ENCODE data around the gene DNAJB5. TPM values are rescaled to one million over a fixed set of nuclear protein-coding genes. Genes with fewer than 3 reads are reported as not detected.

DNAJB5 gene
- total RNA-seq, 2 donors from 2014 or later, result 51.0 to 61.5 TPM

GRCh38 chr9:35042081-35042604 is 52.6 kb downstream of the DNAJB5 start:
- no peaks in the 10 kb centered on the region for H3K27me3 ChIP-seq (replicated peaks; ENCODE audit: insufficient read depth)
- H3K4me3 ChIP-seq, result no peak overlapping the region
- DNase-seq (ENCODE audit: low spot score), result no peak
- ATAC-seq (ENCODE audit: insufficient number of reproducible peaks, low FRiP score, low read depth), result no peak
- H3K36me3 ChIP-seq, result peaks cover 22% of the 10 kb centered on the region
- H3K4me1 ChIP-seq (ENCODE audit: control insufficient read depth in 1 of 2, low read depth in 2 of 2), result no peaks in the 10 kb centered on the region
- no peak overlapping the region for H3K27ac ChIP-seq
- no peak for TF ChIP-seq CTCF (IDR thresholded peaks at IDR 0.05)
- no peaks in the 10 kb centered on the region for H3K9me3 ChIP-seq

GRCh38 chr9:35042891-35043545 is 53.5 kb downstream of the DNAJB5 start:
- no peak overlapping the region for H3K4me3 ChIP-seq
- H3K27me3 ChIP-seq (replicated peaks; ENCODE audit: insufficient read depth), result no peaks in the 10 kb centered on the region
- DNase-seq (ENCODE audit: low spot score) (no peak), ATAC-seq (ENCODE audit: insufficient number of reproducible peaks, low FRiP score, low read depth) (no peak)
- H3K4me1 ChIP-seq (ENCODE audit: control insufficient read depth in 1 of 2, low read depth in 2 of 2), result no peaks in the 10 kb centered on the region
- H3K9me3 ChIP-seq, result no peaks in the 10 kb centered on the region
- no peak overlapping the region for H3K27ac ChIP-seq
- peaks cover 22% of the 10 kb centered on the region for H3K36me3 ChIP-seq
- TF ChIP-seq CTCF (IDR thresholded peaks at IDR 0.05), result no peak

- H3K27me3 ChIP-seq (replicated peaks; ENCODE audit: insufficient read depth), result no peaks in the 10 kb centered on the region
- ATAC-seq (ENCODE audit: insufficient number of reproducible peaks, low FRiP score, low read depth) (no peak), DNase-seq (ENCODE audit: low spot score) (no peak)
- TF ChIP-seq CTCF (IDR thresholded peaks at IDR 0.05), result no peak
- H3K9me3 ChIP-seq, result no peaks in the 10 kb centered on the region
- no peak overlapping the region for H3K4me3 ChIP-seq
- peaks cover 22% of the 10 kb centered on the region for H3K36me3 ChIP-seq
- H3K27ac ChIP-seq, result no peak overlapping the region
- no peaks in the 10 kb centered on the region for H3K4me1 ChIP-seq (ENCODE audit: control insufficient read depth in 1 of 2, low read depth in 2 of 2)
Observed at GRCh38 chr9:35044071-35044470, 54.5 kb downstream of the DNAJB5 start.

Other genes with a start within 250 kb of the DNAJB5 start
- under 1 TPM; 0.27 to 0.35 TPM for gene PHF24, start 31.5 kb upstream of the DNAJB5 start, total RNA-seq
- 100 to 1,000 TPM; 179 to 204 TPM for gene VCP, start 82.9 kb downstream of the DNAJB5 start, total RNA-seq
- 10 to 100 TPM in 1 of 2 donors, 1 to 10 TPM in 1; 2.2 to 19.1 TPM for gene FANCG, start 90.2 kb downstream of the DNAJB5 start, total RNA-seq
- 10 to 100 TPM; 10.8 to 13.9 TPM for gene PIGO, start 106.8 kb downstream of the DNAJB5 start, total RNA-seq
- 10 to 100 TPM; 51.7 to 84.1 TPM for gene STOML2, start 113.4 kb downstream of the DNAJB5 start, total RNA-seq
- 10 to 100 TPM; 30.2 to 33.6 TPM for gene ATOSB, start 126.1 kb downstream of the DNAJB5 start, total RNA-seq
- 10 to 100 TPM; 38.1 to 47.4 TPM for gene UNC13B, start 172.3 kb downstream of the DNAJB5 start, total RNA-seq